Measurements from ENCODE around the gene RMND5A.

RMND5A gene

GRCh38 chr2:86765310-86765695 lies 45.2 kb downstream of the RMND5A start:
- no peak for DNase-seq (ENCODE audit: low read depth)

GRCh38 chr2:86768189-86768949 lies 48.3 kb downstream of the RMND5A start:
- DNase-seq (ENCODE audit: low read depth), result no peak

GRCh38 chr2:86769838-86770237 lies 49.7 kb downstream of the RMND5A start:
- DNase-seq (ENCODE audit: low read depth), result no peak

- no peak for DNase-seq (ENCODE audit: low read depth)
These were observed 50.8 kb downstream of the RMND5A start for GRCh38 chr2:86770816-86771301.

GRCh38 chr2:86772611-86773010 lies 52.5 kb downstream of the RMND5A start:
- no peak for DNase-seq (ENCODE audit: low read depth)

GRCh38 chr2:86774862-86775261 lies 54.8 kb downstream of the RMND5A start:
- no peak for DNase-seq (ENCODE audit: low read depth)

GRCh38 chr2:86775338-86775737 lies 55.2 kb downstream of the RMND5A start:
- no peak for DNase-seq (ENCODE audit: low read depth)

- DNase-seq (ENCODE audit: low read depth), result no peak
These were observed 56.4 kb downstream of the RMND5A start for GRCh38 chr2:86776532-86776931.

- no peak for DNase-seq (ENCODE audit: low read depth)
These were observed 58.9 kb downstream of the RMND5A start for GRCh38 chr2:86778957-86779356.

- DNase-seq (ENCODE audit: low read depth), result no peak
These were observed 59.9 kb downstream of the RMND5A start for GRCh38 chr2:86779971-86780370.

- no peak for DNase-seq (ENCODE audit: low read depth)
These were observed 61.3 kb downstream of the RMND5A start for GRCh38 chr2:86781363-86781762.

- no peak for DNase-seq (ENCODE audit: low read depth)
These were observed 62.7 kb downstream of the RMND5A start for GRCh38 chr2:86782748-86783147.

- no peak for DNase-seq (ENCODE audit: low read depth)
These were observed 63.7 kb downstream of the RMND5A start for GRCh38 chr2:86783615-86784339.

- DNase-seq (ENCODE audit: low read depth), result no peak
These were observed 65.4 kb downstream of the RMND5A start for GRCh38 chr2:86785456-86785855.

- no peak for DNase-seq (ENCODE audit: low read depth)
These were observed 66.0 kb downstream of the RMND5A start for GRCh38 chr2:86786001-86786536.

GRCh38 chr2:86787736-86788135 lies 67.6 kb downstream of the RMND5A start:
- DNase-seq (ENCODE audit: low read depth), result no peak

GRCh38 chr2:86788165-86788564 lies 68.1 kb downstream of the RMND5A start:
- DNase-seq (ENCODE audit: low read depth), result no peak

- DNase-seq (ENCODE audit: low read depth), result no peak
These were observed 69.0 kb downstream of the RMND5A start for GRCh38 chr2:86788881-86789686.

GRCh38 chr2:86789687-86790133 lies 69.6 kb downstream of the RMND5A start:
- no peak for DNase-seq (ENCODE audit: low read depth)

- DNase-seq (ENCODE audit: low read depth), result no peak
These were observed 70.1 kb downstream of the RMND5A start for GRCh38 chr2:86790134-86790675.

GRCh38 chr2:86790676-86791572 lies 70.8 kb downstream of the RMND5A start, which contains the start of gene CD8A:
Gene CD8A (minus strand): TSS chr2:86790913. CDS start chr2:86790825, 88 bp downstream.
- DNase-seq (ENCODE audit: low read depth), result no peak
